NCI-H82 (cell line): ENCODE results near the gene GOSR2.

ENCODE experiments used
- DNase-seq: peaks from one replicate; lab custom pipeline; 2025; lab: John Stamatoyannopoulos, UW

GOSR2 gene

DNA sequence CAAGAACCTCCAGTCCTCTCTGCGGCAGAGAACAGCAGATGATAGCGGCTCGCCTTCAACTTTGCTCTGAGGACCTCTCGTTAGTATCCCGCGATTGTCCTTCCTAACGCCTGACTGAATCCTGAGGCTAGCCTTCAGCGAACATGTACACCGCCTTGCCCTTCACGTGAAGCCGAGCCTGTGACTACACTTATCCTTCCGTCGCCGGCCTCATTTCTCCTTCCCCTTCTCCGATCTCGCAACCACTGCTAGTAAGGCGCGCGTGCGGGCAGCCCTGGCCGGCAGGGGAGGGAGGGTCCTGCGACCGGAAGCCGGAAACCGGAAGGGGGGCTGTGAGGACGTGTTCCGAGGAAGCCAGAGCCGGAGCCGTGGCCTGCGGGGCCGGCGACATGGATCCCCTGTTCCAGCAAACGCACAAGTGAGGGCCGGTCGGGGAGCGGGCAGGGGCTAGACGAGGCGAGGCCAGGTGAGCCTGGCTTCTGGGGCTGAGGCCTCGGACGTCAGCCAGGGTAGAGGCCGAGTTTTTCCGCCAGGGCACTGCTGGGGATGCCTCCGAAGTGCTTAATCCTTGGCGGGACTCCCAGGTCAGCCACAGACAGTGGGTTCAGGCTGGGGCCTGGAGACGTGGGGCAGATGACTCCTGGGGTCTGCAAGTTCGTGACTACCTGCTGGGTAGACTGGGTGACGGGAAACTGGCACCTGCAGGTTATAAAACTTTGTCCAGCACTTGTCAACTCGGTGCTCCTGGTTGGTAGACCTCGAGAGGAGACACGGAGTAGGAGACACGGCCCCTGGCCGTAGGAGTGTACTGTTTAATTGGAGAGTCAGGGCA, at the start of gene GOSR2:
GOSR2 (plus strand) TSS at position 357 of the 832 bp plus-strand sequence; CDS start at position 390, 33 bp downstream.
- DNase-seq, result peak; percentile 98

DNA sequence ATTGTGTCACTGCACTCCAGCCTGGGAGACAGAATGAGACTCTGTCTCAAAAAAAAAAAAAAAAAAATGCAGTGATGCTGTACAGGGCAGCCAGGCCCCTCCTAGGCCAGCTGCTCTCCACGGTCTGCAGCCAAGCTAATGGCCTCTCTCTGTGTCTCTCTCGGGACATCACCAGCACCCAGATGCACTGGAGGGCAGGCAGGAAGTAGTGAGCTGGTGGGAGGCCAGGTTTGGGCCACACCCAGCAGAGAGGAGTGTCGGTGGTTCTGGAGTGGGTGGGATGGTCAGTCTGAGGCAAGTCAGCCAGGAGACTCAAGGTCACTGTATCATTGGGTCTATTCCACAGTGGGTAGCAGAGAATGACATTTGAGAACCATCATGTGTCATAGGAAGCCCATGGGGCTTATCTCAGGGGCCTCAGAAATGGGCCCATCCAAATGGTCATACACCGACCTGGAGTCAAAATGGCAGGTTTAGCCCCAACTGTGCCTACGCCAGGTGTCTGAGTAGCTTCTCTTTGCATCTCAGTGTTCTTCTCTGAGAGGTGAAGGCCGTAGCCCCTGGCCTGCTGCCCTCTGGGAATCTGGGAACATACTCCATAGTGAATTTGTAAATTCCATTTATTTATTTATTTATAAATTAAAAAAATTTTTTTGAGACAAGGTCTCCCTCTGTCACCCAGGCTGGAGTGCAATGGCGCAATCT, 48.9 kb upstream of the GOSR2 start:
- DNase-seq, result no peak

DNA sequence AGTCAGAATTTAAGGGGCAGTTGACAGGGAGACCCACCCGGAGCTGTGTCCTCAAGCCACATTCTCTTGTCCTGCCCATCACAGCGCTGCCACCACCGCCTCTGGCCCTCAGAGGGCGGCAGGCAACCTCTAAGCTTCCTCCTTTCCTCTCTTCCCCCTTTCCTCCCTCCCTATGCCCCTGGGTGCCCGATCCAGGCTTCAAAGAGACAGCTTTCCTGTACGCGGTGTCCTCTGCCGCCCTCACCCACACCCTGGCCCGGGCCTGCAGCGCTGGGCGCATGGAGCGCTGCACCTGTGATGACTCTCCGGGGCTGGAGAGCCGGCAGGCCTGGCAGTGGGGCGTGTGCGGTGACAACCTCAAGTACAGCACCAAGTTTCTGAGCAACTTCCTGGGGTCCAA, 48.1 kb upstream of the GOSR2 start:
- no peak for DNase-seq

DNA sequence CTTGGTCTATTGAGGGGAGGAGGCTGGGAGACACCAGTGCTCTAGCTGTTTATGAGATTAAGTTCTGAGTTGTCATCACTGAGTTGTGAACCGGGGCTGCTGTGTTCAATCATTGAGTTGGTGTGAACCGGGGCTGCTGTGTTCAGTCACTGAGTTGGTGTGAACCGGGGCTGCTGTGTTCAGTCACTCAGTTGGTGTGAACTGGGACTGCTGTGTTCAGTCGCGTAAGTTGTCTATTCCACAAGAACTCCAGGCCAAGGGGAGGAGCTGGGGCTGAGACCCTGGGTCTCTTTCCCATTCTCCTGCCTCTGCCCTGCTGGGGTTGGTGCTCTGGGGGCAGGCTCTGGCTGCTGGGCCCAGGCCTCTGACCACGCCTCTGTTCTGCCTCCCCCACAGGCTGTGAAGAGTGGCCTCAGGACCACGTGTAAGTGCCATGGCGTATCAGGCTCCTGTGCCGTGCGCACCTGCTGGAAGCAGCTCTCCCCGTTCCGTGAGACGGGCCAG, 47.1 kb upstream of the GOSR2 start:
- DNase-seq, result no peak

DNA sequence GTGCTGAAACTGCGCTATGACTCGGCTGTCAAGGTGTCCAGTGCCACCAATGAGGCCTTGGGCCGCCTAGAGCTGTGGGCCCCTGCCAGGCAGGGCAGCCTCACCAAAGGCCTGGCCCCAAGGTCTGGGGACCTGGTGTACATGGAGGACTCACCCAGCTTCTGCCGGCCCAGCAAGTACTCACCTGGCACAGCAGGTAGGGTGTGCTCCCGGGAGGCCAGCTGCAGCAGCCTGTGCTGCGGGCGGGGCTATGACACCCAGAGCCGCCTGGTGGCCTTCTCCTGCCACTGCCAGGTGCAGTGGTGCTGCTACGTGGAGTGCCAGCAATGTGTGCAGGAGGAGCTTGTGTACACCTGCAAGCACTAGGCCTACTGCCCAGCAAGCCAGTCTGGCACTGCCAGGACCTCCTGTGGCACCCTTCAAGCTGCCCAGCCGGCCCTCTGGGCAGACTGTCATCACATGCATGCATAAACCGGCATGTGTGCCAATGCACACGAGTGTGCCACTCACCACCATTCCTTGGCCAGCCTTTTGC, 46.5 kb upstream of the GOSR2 start:
- peak; percentile 47 for DNase-seq

DNA sequence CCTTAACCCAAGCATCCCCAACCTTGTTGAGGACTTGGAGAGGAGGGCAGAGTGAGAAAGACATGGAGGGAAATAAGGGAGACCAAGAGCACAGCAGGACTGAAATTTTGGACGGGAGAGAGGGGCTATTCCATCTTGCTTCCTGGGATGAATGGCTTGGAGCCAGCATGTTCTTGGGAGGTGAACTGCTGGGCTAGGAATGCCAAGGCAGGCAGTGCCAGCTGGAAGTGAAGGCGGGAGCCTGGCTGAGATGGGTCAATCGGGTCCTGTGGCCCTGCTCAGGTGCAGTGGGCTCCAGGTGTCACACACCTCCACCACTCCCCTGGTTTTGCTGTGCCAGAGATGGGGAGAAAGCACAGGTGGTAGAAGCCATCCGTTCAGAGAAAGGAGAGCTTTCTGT, 46.0 kb upstream of the GOSR2 start:
- no peak for DNase-seq

DNA sequence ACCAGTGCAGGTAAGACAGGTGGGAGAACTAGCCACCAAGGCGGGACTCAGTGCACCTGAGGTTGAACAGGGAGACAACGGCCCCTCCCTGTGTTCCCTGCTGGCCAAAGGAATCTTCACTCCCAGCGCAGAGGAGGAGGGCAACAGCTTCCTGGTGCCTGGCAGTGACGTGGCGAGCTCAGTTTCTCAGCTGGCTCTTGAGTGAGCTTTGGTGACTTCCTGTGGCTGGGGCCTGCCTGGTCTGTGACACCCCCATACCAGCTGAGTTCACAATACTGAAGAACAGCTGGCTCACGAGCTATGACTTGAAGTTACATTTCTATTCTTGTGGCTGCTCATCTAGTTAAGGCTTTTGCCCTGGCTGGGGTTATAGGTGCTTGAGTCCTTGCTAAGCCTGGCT, 45.5 kb upstream of the GOSR2 start:
- no peak for DNase-seq

DNA sequence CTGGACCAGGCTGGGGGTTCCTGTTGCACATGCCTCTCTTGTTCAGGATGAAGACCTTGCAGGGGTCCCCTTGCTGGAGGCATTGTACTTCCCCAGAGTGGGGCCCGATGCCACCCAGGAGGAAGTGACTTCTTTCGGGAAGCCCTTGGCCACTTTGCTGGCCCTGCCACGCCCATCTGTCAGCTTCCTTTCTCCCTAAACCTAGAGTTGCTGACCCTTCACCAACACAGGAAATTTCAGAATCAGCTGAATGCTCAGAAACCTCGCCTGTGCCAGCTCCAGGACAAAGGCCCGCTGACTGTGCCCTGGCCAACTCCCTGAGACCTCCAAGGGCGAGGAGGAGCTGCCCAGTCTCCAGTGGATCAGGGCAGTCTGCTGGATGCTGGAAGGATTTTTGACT, 44.9 kb upstream of the GOSR2 start:
- no peak for DNase-seq

DNA sequence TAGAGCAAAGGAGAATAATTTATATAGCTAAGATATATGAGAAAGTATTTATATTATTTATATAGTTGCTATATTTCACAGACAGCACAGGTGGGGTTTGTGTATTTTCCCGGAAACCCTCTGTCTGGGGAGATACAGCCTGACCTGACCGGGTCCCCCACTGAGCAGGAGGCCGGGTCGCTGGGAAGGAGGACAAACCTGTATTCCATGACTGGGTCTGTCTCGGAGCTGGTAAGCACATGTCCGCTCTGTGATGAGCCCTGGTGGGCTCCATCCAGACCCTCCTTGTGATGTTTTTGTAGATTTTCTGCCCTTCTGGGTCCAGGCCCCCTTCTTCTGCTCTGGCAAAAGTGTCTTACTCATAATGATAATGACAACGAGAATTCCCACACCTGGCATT, 43.9 kb upstream of the GOSR2 start:
- no peak for DNase-seq

DNA sequence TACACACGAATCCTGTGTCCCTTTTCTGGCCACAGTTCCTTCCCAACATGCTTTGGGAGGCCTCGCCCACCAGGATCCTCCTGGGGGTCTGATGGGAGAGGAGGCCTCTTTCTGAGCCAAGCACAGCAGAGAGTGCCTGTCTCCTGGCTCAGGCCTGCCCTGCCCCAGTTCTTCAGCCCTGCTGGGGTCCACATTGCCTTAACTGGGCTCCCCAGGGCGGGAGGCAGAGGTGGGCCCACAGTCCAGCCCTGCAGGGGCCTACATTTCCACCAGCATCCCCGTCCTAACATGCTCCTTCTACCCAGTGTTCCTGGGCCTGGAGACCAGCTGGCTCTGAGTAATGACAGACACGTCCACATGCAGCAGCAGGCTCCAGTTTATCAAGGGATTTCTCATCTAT, 41.9 kb upstream of the GOSR2 start:
- no peak for DNase-seq

DNA sequence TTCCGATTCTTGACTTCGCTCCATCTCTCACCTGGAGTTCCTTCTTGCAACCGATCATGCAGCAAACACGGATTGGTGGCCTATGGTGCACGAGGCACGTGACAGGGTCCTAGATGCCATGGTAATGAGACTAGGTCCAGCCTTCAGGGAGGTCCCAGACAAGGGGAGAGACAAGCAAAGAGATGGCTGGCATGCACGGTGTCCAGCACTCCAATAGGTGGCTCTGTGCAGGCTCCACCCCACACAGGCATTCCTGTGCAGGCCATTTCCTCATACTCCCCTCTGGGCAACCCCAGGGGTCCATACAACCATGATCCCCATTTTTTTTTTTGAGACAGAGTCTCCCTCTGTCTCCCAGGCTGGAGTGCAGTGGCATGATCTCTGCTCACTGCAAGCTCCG, 40.3 kb upstream of the GOSR2 start:
- no peak for DNase-seq

DNA sequence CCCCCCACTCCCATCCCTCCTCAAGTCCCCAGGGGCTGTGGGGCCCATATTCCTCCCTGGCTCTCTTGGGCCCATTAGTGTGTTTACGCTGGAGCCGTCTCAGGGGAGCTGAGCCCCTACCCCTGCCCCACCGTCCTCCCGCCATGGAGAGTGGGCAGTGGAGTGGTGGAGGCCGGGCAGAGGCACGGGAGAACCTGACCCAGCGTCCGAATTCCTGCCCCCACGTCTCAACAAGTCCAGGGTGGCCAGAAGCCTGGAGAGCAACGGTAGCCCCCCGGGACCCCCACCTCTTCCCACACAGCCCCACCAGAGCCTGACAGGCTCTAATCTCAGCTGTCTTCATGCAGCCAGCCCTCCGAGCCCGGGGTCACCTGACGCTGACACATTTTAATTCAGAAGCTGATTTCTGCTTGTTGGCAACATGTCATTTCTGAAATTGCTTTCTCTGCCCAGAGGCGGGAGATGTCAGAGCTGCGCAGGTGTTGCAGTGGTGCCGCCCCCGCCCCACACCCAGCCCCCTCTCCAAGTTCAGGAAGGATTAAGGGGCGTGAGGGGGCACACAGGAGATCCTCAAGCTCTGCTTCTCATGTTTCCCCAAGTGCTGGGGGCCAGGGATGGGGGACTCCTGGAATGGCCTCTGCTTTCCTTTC, 39.0 kb upstream of the GOSR2 start:
- peak; percentile 39 for DNase-seq

DNA sequence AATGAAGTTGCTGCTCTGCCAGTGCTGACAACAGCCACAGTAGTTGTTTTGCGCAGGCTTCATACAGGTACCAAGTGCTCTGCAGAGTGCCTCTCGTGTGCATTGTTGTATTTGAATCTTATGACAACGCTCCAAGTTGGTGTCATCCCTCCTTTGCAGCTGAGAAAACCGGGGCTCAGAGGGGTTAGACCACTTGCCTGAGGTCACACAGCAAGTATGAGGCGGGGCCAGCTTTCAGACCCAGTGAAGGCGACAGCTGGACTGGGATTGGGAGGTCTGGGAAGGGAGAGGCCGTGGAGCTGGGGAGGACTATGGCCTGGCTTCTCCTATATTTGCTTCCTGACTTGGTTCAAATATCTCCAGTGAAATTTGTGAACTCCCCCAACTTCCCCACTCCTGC, 38.4 kb upstream of the GOSR2 start:
- DNase-seq, result no peak

DNA sequence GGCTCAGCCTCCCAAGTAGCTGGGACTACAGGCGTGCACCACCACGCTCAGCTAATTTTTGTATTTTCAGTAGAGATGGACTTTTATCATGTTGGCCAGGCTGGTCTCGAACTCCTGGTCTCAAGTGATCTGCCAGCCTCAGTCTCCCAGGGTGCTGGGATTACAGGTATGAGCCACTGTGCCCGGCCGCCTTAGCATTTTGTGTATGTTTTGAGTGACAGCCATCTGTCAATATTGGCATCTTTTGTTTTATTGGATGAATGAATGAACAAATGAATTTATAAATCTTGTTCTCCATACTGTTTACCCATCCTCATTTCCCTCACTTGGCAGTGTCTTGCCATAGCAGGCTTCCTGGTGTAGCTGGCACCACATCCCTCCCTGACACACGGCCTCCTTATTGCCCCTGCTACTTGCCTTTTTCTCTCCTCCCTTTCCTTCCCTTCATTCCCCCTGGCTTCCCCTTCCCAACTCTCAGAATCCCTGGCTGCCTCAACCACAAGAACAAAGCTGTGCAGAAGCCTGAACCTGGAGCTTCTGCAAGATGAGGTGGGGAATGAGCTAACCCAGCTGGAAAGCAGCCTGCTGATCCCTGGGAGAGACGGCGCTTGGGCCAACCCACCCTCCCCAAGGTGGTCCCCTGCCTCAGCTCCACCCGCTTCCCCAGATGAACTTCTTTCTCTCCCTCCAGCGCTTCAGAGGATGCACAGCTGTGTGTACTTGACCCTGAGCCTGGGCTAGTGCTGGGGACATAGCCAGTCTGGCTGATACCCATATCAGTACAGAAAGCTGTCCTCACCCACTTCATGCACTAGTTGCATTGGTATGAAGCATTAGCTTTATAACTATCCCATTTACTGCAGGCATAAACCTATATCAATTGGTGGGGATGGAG, 37.3 kb upstream of the GOSR2 start:
- DNase-seq, result no peak

DNA sequence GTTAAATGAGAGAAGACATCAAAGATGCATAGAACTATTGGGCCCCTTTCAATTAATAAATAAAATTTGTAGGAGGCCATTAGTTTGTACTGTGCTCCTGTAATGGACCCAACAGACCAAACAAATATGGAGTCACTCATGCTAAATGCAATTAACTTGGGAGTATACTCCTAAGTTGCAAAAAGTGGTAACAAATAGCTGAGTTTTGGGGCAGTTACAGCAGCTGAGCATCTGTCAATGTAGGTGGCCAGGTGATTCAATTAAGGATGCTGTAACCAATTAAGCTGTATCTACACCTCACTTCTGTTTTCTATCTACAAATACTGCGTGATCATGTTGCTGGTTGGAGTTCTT, 36.7 kb upstream of the GOSR2 start:
- no peak for DNase-seq

DNA sequence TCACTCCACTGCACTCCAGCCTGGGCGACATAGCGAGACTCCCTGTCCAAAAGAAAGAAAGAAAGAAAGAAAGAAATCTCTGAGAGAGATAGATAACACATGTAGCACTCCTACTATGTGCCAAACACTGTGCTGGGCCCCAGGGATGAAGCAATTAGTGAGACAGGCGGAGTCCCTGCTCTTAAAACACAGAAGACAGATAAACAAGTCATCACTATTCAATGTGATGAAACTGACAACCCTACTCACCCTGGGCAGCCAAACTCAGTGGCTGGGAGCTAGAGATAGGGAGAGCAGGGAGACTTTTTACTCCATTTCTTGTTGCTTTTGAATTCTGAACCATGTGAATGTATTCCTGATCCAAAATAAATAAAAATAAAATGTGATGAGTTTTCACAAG, 35.2 kb upstream of the GOSR2 start:
- DNase-seq, result no peak

DNA sequence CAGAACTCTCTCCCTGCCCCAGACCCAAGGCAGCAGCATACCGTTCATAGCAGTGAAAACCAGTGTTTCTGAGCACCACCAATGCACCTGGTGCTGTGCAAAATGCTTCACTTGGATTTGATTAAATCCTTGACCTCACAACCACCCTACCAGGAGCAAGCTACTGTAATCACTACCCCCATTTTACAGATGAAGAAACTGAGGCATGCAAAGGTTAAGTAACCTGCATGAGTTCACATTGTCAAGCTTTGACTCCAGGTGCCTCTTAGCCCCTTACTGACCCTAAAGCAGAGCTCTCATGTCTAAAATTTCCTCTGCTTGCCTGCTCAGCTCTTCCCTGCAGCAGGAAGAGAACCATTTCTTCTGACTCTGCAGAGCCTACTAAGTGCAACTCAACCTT, 34.2 kb upstream of the GOSR2 start:
- no peak for DNase-seq

DNA sequence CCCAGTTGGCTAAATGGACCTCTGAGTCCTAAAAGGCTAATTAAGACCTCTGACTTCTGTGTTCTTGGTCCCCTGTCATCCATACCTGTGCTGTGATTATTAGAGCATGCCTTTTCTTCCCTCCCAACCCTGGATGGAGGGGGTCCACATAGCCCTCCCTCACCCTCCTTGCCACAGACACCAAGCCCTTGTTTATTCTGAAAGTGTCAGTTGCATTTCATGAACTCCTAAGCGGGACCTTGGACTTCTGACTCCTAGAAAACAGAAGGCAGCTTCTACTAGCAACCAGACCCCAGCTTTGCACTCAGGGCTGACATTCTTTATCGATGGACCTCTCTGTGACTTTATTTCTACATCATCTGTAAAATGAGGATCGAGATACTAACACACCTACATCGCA, 33.4 kb upstream of the GOSR2 start:
- no peak for DNase-seq

DNA sequence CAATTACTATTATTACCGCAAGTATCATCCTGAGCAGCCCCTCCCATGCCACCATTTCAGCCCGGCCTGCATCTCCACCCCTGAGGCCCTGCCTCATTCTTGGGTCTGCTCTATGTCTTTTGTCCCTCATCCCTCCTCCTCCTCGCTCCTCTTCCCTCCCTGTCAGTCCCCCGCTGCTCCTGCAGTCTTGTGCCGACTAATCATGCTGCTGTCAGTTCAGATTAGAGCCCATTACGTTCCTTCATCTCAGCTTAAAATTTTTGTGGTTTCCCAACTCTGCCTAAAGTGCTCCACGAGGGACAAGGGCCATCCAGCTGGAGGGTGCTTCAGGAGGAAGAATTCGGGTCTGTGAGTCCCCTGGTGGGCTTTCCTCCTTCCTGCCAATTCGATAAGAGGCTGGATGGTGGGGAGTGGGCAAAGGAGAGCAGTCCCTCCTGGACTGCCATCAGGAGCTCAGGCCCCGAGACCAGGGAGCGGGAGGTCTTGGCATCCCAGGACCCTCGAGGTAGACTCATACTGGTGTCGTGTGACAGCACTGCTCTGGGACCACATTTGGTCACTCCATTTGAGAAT, 32.9 kb upstream of the GOSR2 start:
- DNase-seq, result peak; percentile 24

DNA sequence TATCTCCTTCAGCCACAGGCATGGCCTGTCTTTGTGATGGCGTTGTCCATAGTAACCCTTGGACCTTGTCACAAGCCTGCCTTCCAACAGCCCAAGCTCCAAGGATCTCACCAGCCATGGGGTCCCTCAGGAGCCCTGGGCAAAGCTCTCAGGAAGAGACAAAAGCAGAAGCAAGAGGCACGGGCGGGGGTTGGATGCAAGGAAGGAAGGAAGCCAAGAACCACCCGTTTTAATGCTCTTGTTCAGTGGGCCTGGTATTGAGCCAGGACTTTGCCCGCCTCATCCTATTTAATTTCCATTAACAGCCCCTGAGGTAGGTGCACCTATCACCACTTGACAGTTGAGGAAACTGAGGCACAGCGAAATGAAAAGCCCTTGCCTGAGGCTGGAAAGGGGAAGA, 32.3 kb upstream of the GOSR2 start:
- no peak for DNase-seq

DNA sequence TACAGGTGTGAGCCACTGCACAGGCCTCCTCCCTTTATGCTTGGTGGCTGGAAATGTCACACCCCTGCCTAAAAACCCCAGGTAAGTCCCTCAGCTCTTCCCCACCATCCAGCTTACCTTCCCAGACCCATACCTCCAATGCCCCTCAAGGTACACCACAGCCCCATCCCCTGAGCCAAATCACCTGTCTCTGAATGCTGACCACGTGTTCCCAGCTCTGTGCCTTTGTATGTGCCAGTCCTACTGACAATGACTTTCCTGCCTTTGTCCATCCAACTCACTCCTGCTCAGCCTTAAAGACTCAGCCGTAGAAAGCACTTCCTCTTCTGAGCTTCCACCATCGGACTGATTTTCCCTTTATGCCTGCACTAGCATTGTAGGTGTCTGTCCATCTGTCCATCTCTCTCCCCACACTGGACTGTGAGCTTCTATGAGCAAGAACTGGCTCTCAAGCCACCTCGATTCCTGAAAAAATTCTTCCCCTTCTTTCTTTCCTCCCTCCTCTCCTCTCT, 30.7 kb upstream of the GOSR2 start:
- no peak for DNase-seq
